SK-N-SH treated with all-trans-retinoic acid at 6 μM for 48 hours (cell line): ENCODE measurements around the gene MTF1.
"Not testable (repeated sequence)": the region's sequence is repeated elsewhere in the genome, so short reads cannot be mapped to it uniquely, and the experiment has no call there.

ENCODE experiments used
- ARNTL ChIP-seq: fragments of 450-650 bp; formaldehyde crosslinking; IDR thresholded peaks from 2 replicates; pipeline ENCODE4 v1.5.0; 2020; ENCODE audit warnings: low read depth, mild to moderate bottlenecking, moderate library complexity, borderline replicate concordance
- ESRRG ChIP-seq: fragments of 250-450 bp; sonication (Bioruptor Pico); IDR thresholded peaks from 2 replicates; pipeline ENCODE4 v1.6.1; 2021; ENCODE audit warnings: mild to moderate bottlenecking
- GLIS3 ChIP-seq: fragments of 250-450 bp; sonication (Bioruptor Pico); IDR thresholded peaks from 2 replicates; pipeline ENCODE4 v1.5.0; 2020; ENCODE audit warnings: mild to moderate bottlenecking, moderate library complexity
- TCF4 ChIP-seq: fragments of 250-450 bp; sonication (Bioruptor Pico); IDR thresholded peaks from 2 replicates; pipeline ENCODE4 v1.8.0; 2021; ENCODE audit warnings: mild to moderate bottlenecking, moderate library complexity, borderline replicate concordance
- TOX ChIP-seq: fragments of 250-450 bp; sonication (Bioruptor Pico); IDR thresholded peaks from 2 replicates; pipeline ENCODE4 v1.8.0; 2021; ENCODE audit warnings: mild to moderate bottlenecking, moderate library complexity, borderline replicate concordance
- ZFP3 ChIP-seq: fragments of 250-450 bp; sonication (Bioruptor Pico); IDR thresholded peaks from 2 replicates; pipeline ENCODE4 v1.5.0; 2020; ENCODE audit warnings: mild to moderate bottlenecking, moderate library complexity
- ZFP30 ChIP-seq: fragments of 450-650 bp; formaldehyde crosslinking; IDR thresholded peaks from 2 replicates; pipeline ENCODE4 v1.5.0; 2022; ENCODE audit warnings: mild to moderate bottlenecking, moderate library complexity
- ZNF8 ChIP-seq: fragments of 450-650 bp; formaldehyde crosslinking; IDR thresholded peaks from 2 replicates; pipeline ENCODE4 v1.5.0; 2020; ENCODE audit warnings: mild to moderate bottlenecking, moderate library complexity
- TF ChIP-seq, protein P1 (sequence below): fragments of 250-450 bp; sonication (Bioruptor Pico); IDR thresholded peaks from 2 replicates; pipeline ENCODE4 v1.8.0; 2020; ENCODE audit warnings: mild to moderate bottlenecking, moderate library complexity, borderline replicate concordance
- TF ChIP-seq, protein P2 (sequence below): fragments of 250-450 bp; sonication (Bioruptor Pico); IDR thresholded peaks from 2 replicates; pipeline ENCODE4 v1.8.0; 2021; ENCODE audit warnings: low read depth, mild to moderate bottlenecking, moderate library complexity, borderline replicate concordance

DNA sequence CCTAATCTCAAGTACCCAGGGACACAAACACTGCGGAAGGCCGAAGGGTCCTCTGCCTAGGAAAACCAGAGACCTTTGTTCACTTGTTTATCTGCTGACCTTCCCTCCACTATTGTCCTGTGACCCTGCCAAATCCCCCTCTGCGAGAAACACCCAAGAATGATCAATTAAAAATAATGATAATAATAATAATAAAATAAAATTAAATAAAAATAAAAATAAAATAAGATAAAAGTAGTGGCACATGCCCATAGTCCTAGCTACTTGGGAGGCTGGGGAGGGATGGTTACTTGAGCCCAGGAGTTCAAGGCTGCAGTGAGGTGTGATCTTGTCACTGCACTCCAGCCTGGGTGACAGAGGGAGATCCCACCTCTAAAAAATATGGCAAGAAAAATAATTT is 38.2 kb upstream of the MTF1 start:
- not testable (repeated sequence) for TF ChIP-seq ZFP3 (CRISPR knock-in tag); GLIS3 (CRISPR knock-in tag); TOX (CRISPR knock-in tag); ARNTL; ZNF8 (CRISPR knock-in tag); ESRRG; TCF4 (CRISPR knock-in tag); ZFP30 (CRISPR knock-in tag)
- TF ChIP-seq, protein P1, sequence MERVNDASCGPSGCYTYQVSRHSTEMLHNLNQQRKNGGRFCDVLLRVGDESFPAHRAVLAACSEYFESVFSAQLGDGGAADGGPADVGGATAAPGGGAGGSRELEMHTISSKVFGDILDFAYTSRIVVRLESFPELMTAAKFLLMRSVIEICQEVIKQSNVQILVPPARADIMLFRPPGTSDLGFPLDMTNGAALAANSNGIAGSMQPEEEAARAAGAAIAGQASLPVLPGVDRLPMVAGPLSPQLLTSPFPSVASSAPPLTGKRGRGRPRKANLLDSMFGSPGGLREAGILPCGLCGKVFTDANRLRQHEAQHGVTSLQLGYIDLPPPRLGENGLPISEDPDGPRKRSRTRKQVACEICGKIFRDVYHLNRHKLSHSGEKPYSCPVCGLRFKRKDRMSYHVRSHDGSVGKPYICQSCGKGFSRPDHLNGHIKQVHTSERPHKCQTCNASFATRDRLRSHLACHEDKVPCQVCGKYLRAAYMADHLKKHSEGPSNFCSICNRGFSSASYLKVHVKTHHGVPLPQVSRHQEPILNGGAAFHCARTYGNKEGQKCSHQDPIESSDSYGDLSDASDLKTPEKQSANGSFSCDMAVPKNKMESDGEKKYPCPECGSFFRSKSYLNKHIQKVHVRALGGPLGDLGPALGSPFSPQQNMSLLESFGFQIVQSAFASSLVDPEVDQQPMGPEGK (CRISPR knock-in tag): not testable (repeated sequence)
- TF ChIP-seq, protein P2, sequence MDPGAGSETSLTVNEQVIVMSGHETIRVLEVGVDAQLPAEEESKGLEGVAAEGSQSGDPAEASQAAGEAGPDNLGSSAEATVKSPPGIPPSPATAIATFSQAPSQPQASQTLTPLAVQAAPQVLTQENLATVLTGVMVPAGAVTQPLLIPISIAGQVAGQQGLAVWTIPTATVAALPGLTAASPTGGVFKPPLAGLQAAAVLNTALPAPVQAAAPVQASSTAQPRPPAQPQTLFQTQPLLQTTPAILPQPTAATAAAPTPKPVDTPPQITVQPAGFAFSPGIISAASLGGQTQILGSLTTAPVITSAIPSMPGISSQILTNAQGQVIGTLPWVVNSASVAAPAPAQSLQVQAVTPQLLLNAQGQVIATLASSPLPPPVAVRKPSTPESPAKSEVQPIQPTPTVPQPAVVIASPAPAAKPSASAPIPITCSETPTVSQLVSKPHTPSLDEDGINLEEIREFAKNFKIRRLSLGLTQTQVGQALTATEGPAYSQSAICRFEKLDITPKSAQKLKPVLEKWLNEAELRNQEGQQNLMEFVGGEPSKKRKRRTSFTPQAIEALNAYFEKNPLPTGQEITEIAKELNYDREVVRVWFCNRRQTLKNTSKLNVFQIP (CRISPR knock-in tag): not testable (repeated sequence)
